Neural crest cell (in vitro differentiated cells): ENCODE data around the gene LIN54. TPM values are rescaled to one million over a fixed set of nuclear protein-coding genes. Genes with fewer than 3 reads are reported as not detected.

Experiments used
- DNase-seq: peaks from one replicate; pipeline ENCODE4 v3.0.0; 2021; ENCODE audit warnings: low read depth, mixed read lengths, low spot score
- H3K27ac Mint-ChIP-seq: one replicate; pipeline ENCODE4 v1.8.0; 2021; ENCODE audit warnings: mild to moderate bottlenecking, mixed read lengths; ENCODE audit not compliant: unreplicated experiment
- H3K27me3 Mint-ChIP-seq: 2 replicates; pipeline ENCODE4 v1.8.0; 2021; ENCODE audit warnings: low read depth, mild to moderate bottlenecking, mixed read lengths
- H3K36me3 Mint-ChIP-seq: 2 replicates; pipeline ENCODE4 v1.8.0; 2021; ENCODE audit warnings: low read depth, mild to moderate bottlenecking, mixed read lengths
- H3K4me1 Mint-ChIP-seq: 2 replicates; pipeline ENCODE4 v1.8.0; 2021; ENCODE audit warnings: mixed read lengths
- H3K4me3 Mint-ChIP-seq: one replicate; pipeline ENCODE4 v1.8.0; 2021; ENCODE audit warnings: mild to moderate bottlenecking, mixed read lengths
- H3K9me3 Mint-ChIP-seq: 2 replicates; pipeline ENCODE4 v1.8.0; 2021; ENCODE audit warnings: mixed read lengths
- CTCF ChIP-seq: fragments of 200-600 bp; sonication (generic); conservative IDR thresholded peaks from 2 replicates; pipeline ENCODE4 v1.5.0; 2021; ENCODE audit warnings: antibody characterized with exemption, mild to moderate bottlenecking
- total RNA-seq: library from RNA; stranded (reverse); gene quantifications from 2 replicates; pipeline ENCODE4 v1.2.1, GENCODE V29; 2021

LIN54 gene
- total RNA-seq, 1 donor from 2014 or later, result 20.8 TPM

DNA sequence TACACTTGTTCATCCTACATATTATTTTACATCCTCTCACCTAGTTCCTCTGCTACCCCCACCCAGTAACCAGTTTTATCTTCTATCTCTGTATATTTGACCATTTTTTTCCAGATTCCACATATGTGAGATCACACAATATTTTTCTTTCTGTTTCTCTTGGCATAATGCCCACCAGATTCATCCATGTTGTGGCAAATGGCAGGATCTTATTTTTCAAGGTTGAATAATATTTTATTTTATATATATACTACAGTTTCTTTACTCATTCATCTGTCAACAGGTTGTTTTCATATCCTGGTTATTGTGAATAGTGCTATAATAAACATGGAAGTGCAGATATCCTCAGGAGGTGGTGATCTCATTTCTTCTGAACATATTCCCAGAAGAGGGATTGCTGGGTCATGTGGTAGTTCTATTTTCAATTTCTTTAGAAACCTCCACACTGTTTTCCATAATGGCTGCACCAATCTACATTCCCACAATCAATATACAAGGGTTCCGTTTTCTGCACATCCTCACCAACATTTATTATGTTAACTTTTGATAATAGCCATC, 61.9 kb downstream of the LIN54 start:
- Mint-ChIP-seq H3K27me3 (no peaks in the 10 kb centered on the region), H3K36me3 (peaks cover 6% of the 10 kb centered on the region), H3K4me1 (no peaks in the 10 kb centered on the region), H3K4me3 (no peak overlapping the region), H3K9me3 (no peaks in the 10 kb centered on the region), H3K27ac (no peak overlapping the region)
- DNase-seq, result no peak
- TF ChIP-seq CTCF, result no peak

DNA sequence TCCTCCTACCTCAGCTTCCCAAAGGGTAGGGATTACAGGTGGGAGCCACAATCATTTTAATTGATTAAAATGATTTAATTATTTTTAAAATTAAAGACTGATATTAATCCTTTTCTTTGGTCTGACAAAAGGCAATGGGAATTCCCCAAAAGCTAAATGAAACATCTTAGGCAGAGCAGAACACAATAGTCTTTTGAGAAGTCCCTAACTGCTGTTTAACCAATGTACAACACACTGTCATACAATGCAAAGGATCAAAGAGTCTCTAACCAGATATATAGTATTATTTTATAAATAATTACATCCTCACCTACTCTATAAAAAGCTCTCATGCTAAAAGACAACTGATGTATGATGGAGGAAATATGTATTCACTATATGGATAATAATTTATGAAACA, 63.1 kb downstream of the LIN54 start:
- DNase-seq, result no peak
- Mint-ChIP-seq H3K4me1 (no peaks in the 10 kb centered on the region), H3K36me3 (peaks cover 9% of the 10 kb centered on the region), H3K27ac (no peak overlapping the region), H3K4me3 (no peak overlapping the region), H3K27me3 (no peaks in the 10 kb centered on the region), H3K9me3 (no peaks in the 10 kb centered on the region)
- TF ChIP-seq CTCF, result no peak

DNA sequence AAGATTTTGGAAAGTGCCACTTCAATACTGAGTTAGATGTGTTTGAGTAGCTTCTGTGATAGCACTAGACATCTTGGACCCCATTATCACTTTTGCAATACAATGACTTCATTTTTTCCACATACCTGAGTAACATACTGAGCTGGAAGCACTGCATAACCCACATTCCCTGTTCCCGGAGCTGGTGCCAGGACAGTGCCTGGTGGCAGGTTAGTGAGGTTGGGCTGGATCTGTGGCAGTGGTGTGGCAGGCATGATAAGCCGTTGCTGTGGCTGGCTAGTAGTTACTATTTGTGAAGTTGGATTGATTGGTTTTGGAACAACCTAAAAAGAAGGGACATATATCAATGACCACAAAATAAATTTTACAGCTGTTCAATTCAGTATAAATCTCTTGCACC, 71.2 kb downstream of the LIN54 start:
- Mint-ChIP-seq H3K27ac (no peak overlapping the region), H3K36me3 (peaks cover 17% of the 10 kb centered on the region), H3K9me3 (no peaks in the 10 kb centered on the region), H3K4me1 (no peaks in the 10 kb centered on the region), H3K27me3 (no peaks in the 10 kb centered on the region), H3K4me3 (no peak overlapping the region)
- no peak for TF ChIP-seq CTCF
- DNase-seq, result no peak

GRCh38 chr4:82934441-82934840, 76.2 kb downstream of the LIN54 start:
- Mint-ChIP-seq H3K4me3 (no peak overlapping the region), H3K9me3 (no peaks in the 10 kb centered on the region), H3K27me3 (no peaks in the 10 kb centered on the region), H3K36me3 (peaks cover 16% of the 10 kb centered on the region), H3K4me1 (no peaks in the 10 kb centered on the region), H3K27ac (no peak overlapping the region)
- no peak for DNase-seq
- TF ChIP-seq CTCF, result no peak

- H3K9me3 Mint-ChIP-seq, result no peaks in the 10 kb centered on the region
- no peak overlapping the region for H3K27ac Mint-ChIP-seq
- peaks cover 11% of the 10 kb centered on the region for H3K36me3 Mint-ChIP-seq
- H3K4me3 Mint-ChIP-seq, result no peak overlapping the region
- H3K4me1 Mint-ChIP-seq, result no peaks in the 10 kb centered on the region
- no peak for DNase-seq
- no peaks in the 10 kb centered on the region for H3K27me3 Mint-ChIP-seq
- no peak for TF ChIP-seq CTCF
These were observed 79.5 kb downstream of the LIN54 start for GRCh38 chr4:82930848-82931755.
